SU-DHL-6 (cell line): Measurements from ENCODE around the gene OSBP2.

Source experiments
- H2AFZ ChIP-seq: fragments of 200-600 bp; sonication (generic); 2 replicates; pipeline ENCODE4 v1.6.1; 2014; ENCODE audit warnings: low read depth, mild to moderate bottlenecking, moderate library complexity, mixed read lengths, antibody characterized with exemption, low read length; ENCODE audit not compliant: severe bottlenecking
- H3F3A ChIP-seq: fragments of 200-600 bp; shearing (Covaris generic); 2 replicates; pipeline ENCODE4 v1.6.0; 2016; ENCODE audit warnings: antibody characterized with exemption, mild to moderate bottlenecking; ENCODE audit not compliant: insufficient read depth
- H3K27ac ChIP-seq: fragments of 200-600 bp; sonication (generic); 2 replicates; pipeline ENCODE4 v1.5.1; 2016; ENCODE audit warnings: low read depth, mild to moderate bottlenecking, low read length, moderate library complexity, mixed read lengths
- H3K27me3 ChIP-seq: fragments of 200-600 bp; sonication (generic), shearing (Covaris generic); 2 replicates; pipeline ENCODE4 v1.6.0; 2014; ENCODE audit warnings: mild to moderate bottlenecking, low read length
- H3K36me3 ChIP-seq: fragments of 200-600 bp; sonication (generic); 2 replicates; pipeline ENCODE4 v1.6.1; 2014; ENCODE audit warnings: mild to moderate bottlenecking, low read length, mixed read lengths
- H3K4me2 ChIP-seq: fragments of 300-600, 200-600 bp; shearing (Covaris generic), sonication (generic); 2 replicates; pipeline ENCODE4 v1.6.0; 2014; ENCODE audit warnings: low read length, low read depth, mild to moderate bottlenecking; ENCODE audit not compliant: poor library complexity, severe bottlenecking
- H3K4me3 ChIP-seq: fragments of 200-600 bp; sonication (generic); 2 replicates; pipeline ENCODE4 v1.5.1; 2014; ENCODE audit warnings: antibody characterized with exemption, low read length, mild to moderate bottlenecking, mixed read lengths; ENCODE audit not compliant: insufficient read depth, poor library complexity, severe bottlenecking
- H3K79me2 ChIP-seq: fragments of 200-600 bp; sonication (generic); 2 replicates; pipeline ENCODE4 v1.6.1; 2014; ENCODE audit warnings: mild to moderate bottlenecking, low read length, moderate library complexity; ENCODE audit not compliant: insufficient read depth
- H3K9ac ChIP-seq: fragments of 200-600 bp; sonication (generic); 2 replicates; pipeline ENCODE4 v1.7.0; 2014; ENCODE audit warnings: mild to moderate bottlenecking, low read length
- H3K9me2 ChIP-seq: fragments of 200-600 bp; sonication (generic); replicated peaks from 2 replicates; pipeline ENCODE4 v1.6.1; 2014; ENCODE audit warnings: low read length; ENCODE audit not compliant: insufficient read depth
- H3K9me3 ChIP-seq: fragments of 200-600 bp; sonication (generic); 2 replicates; pipeline ENCODE4 v1.6.1; 2014; ENCODE audit warnings: low read length, mixed read lengths; ENCODE audit not compliant: insufficient read depth
- H4K20me1 ChIP-seq: fragments of 200-600 bp; sonication (generic); 2 replicates; pipeline ENCODE4 v1.6.1; 2014; ENCODE audit warnings: low read depth, mild to moderate bottlenecking, antibody characterized with exemption, low read length, moderate library complexity, mixed read lengths
- EZH2phosphoT487 ChIP-seq: fragments of 200-600 bp; sonication (generic), shearing (Covaris generic); conservative IDR thresholded peaks from 2 replicates; pipeline ENCODE4 v1.6.1; 2018; ENCODE audit warnings: mild to moderate bottlenecking, antibody characterized with exemption, low read length, moderate library complexity, mixed read lengths
- TF ChIP-seq, protein P1 (sequence below): fragments of 200-600 bp; sonication (generic); IDR thresholded peaks from one replicate; pipeline ENCODE4 v1.5.1; 2017; ENCODE audit warnings: antibody characterized with exemption, mild to moderate bottlenecking, low read length, moderate library complexity; ENCODE audit not compliant: insufficient read depth, poor library complexity, severe bottlenecking

OSBP2 gene

GRCh38 chr22:30802202-30803166 is 107.8 kb downstream of the OSBP2 start:
- no peaks in the 10 kb centered on the region for H3K9me2 ChIP-seq
- no peaks in the 10 kb centered on the region for H4K20me1 ChIP-seq
- no peak overlapping the region for H3K4me2 ChIP-seq
- H3K9ac ChIP-seq = no peak overlapping the region
- H3F3A ChIP-seq = no peaks in the 10 kb centered on the region
- no peak overlapping the region for H2AFZ ChIP-seq
- H3K9me3 ChIP-seq = no peaks in the 10 kb centered on the region
- no peaks in the 10 kb centered on the region for H3K79me2 ChIP-seq
- H3K4me3 ChIP-seq = no peak overlapping the region
- H3K27me3 ChIP-seq = no peaks in the 10 kb centered on the region
- no peaks in the 10 kb centered on the region for H3K36me3 ChIP-seq
- no peak for TF ChIP-seq EZH2phosphoT487
- TF ChIP-seq, protein P1, sequence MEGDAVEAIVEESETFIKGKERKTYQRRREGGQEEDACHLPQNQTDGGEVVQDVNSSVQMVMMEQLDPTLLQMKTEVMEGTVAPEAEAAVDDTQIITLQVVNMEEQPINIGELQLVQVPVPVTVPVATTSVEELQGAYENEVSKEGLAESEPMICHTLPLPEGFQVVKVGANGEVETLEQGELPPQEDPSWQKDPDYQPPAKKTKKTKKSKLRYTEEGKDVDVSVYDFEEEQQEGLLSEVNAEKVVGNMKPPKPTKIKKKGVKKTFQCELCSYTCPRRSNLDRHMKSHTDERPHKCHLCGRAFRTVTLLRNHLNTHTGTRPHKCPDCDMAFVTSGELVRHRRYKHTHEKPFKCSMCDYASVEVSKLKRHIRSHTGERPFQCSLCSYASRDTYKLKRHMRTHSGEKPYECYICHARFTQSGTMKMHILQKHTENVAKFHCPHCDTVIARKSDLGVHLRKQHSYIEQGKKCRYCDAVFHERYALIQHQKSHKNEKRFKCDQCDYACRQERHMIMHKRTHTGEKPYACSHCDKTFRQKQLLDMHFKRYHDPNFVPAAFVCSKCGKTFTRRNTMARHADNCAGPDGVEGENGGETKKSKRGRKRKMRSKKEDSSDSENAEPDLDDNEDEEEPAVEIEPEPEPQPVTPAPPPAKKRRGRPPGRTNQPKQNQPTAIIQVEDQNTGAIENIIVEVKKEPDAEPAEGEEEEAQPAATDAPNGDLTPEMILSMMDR = no peak
- H3K27ac ChIP-seq = no peak overlapping the region

GRCh38 chr22:30803679-30804078 is 109.0 kb downstream of the OSBP2 start:
- Histone ChIP-seq H3K9ac (no peak overlapping the region), H3K36me3 (no peaks in the 10 kb centered on the region), H3K4me3 (no peak overlapping the region), H4K20me1 (no peaks in the 10 kb centered on the region), H2AFZ (no peak overlapping the region), H3K27me3 (no peaks in the 10 kb centered on the region), H3K27ac (no peak overlapping the region), H3K4me2 (no peak overlapping the region), H3K9me3 (no peaks in the 10 kb centered on the region), H3F3A (no peaks in the 10 kb centered on the region), H3K79me2 (no peaks in the 10 kb centered on the region), H3K9me2 (no peaks in the 10 kb centered on the region)
- TF ChIP-seq EZH2phosphoT487 = no peak
- TF ChIP-seq, protein P1 = no peak

DNA sequence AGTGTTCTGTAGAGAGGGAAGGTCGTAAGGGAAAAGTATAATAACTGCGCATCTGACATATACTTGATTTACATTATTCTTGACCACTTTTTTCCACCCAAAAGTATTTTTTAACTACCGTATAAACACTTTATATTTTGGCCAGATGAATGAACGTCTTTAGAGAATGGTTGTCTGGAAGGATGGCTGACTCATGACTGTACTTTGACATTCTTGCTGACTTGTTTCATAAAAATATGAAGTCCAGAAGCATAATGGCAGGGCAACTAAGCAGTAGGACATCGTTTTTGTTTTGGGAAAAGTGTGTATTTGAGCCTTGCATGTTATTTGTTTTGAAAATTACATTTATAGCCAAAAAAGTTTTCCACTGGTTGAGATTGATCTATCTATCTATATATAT is 110.0 kb downstream of the OSBP2 start:
- H3K79me2 ChIP-seq = no peaks in the 10 kb centered on the region
- H3K9me2 ChIP-seq = no peaks in the 10 kb centered on the region
- no peak overlapping the region for H3K27ac ChIP-seq
- H3F3A ChIP-seq = no peaks in the 10 kb centered on the region
- no peak overlapping the region for H3K4me2 ChIP-seq
- no peaks in the 10 kb centered on the region for H3K9me3 ChIP-seq
- no peaks in the 10 kb centered on the region for H4K20me1 ChIP-seq
- no peaks in the 10 kb centered on the region for H3K27me3 ChIP-seq
- H2AFZ ChIP-seq = no peak overlapping the region
- no peak overlapping the region for H3K4me3 ChIP-seq
- no peak overlapping the region for H3K9ac ChIP-seq
- H3K36me3 ChIP-seq = no peaks in the 10 kb centered on the region
- TF ChIP-seq, protein P1 = no peak
- no peak for TF ChIP-seq EZH2phosphoT487
